HG02571 (cell line): Measurements from ENCODE around the gene KLHL13.

Experiments
- ATAC-seq: cut with Tn5 transposase; IDR thresholded peaks from one replicate; pipeline ENCODE4 v1.9.1; 2021; ENCODE audit warnings: mild to moderate bottlenecking, moderate library complexity; ENCODE audit not compliant: unreplicated experiment

Gene KLHL13

GRCh38 chrX:117871796-117872195 is 244.8 kb downstream of the KLHL13 start:
- ATAC-seq, result no peak

DNA sequence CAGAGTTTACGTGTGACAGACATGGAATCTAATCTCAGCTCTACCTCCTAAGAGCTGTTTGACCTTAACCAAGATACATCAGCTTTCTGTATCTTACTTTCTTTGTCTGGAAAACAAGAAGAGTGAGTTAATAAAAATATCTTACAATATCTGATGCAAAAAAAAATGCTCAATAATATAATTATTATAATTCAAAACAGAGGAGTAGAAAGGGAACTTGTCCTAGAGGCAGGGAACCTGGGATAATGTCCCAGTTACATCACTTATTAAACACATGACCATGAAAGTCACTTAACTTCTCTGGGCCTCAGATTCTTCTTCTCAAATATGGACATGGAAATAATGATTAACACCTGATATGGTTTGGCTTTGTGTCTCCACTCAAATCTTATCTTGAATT is 256.1 kb downstream of the KLHL13 start:
- ATAC-seq, result no peak

GRCh38 chrX:117854806-117855205 is 261.8 kb downstream of the KLHL13 start:
- no peak for ATAC-seq

DNA sequence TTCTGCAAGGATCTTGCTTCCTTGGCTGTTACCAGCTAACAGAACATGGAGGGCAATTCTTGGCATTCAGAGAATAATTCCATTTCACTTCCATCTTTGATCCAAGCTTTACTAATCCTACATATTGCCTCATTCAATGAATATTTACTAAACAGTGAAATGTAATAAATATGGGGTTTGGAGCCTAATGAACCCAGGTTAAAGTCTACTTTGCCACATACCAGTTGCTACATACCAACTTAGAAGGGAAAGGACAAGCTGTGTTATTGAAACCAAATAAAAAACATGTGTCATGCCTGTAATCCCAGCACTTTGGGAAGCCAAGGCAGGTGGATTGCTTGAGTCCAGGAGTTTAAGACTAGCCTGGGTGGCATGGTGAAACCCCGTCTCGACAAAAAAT is 265.6 kb downstream of the KLHL13 start:
- ATAC-seq, result no peak
